Astrocyte of the cerebellum (primary cell): ENCODE data around the gene SBNO2.

Source experiments
- DNase-seq: peaks from one replicate; pipeline ENCODE4 v3.0.0-alpha.2; 2011; ENCODE audit warnings: low read depth
- H3K4me3 ChIP-seq: 2 replicates; pipeline ENCODE4 v1.5.1; 2011; ENCODE audit warnings: mild to moderate bottlenecking, low read depth, low read length, moderate library complexity
- in situ Hi-C: cut with HindIII; loops from 2 replicates; pipeline ENCODE4 v1.10.0; 2017; ENCODE audit warnings: low sequenced_read_pairs
- TF ChIP-seq, protein P1 (sequence below): IDR thresholded peaks from 2 replicates; pipeline ENCODE4 v1.5.1; 2012; ENCODE audit warnings: low read length, low read depth, moderate library complexity, mild to moderate bottlenecking; ENCODE audit errors: missing control alignments

Gene SBNO2, protein sequence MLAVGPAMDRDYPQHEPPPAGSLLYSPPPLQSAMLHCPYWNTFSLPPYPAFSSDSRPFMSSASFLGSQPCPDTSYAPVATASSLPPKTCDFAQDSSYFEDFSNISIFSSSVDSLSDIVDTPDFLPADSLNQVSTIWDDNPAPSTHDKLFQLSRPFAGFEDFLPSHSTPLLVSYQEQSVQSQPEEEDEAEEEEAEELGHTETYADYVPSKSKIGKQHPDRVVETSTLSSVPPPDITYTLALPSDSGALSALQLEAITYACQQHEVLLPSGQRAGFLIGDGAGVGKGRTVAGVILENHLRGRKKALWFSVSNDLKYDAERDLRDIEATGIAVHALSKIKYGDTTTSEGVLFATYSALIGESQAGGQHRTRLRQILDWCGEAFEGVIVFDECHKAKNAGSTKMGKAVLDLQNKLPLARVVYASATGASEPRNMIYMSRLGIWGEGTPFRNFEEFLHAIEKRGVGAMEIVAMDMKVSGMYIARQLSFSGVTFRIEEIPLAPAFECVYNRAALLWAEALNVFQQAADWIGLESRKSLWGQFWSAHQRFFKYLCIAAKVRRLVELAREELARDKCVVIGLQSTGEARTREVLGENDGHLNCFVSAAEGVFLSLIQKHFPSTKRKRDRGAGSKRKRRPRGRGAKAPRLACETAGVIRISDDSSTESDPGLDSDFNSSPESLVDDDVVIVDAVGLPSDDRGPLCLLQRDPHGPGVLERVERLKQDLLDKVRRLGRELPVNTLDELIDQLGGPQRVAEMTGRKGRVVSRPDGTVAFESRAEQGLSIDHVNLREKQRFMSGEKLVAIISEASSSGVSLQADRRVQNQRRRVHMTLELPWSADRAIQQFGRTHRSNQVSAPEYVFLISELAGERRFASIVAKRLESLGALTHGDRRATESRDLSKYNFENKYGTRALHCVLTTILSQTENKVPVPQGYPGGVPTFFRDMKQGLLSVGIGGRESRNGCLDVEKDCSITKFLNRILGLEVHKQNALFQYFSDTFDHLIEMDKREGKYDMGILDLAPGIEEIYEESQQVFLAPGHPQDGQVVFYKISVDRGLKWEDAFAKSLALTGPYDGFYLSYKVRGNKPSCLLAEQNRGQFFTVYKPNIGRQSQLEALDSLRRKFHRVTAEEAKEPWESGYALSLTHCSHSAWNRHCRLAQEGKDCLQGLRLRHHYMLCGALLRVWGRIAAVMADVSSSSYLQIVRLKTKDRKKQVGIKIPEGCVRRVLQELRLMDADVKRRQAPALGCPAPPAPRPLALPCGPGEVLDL (N-terminal part only)

DNA sequence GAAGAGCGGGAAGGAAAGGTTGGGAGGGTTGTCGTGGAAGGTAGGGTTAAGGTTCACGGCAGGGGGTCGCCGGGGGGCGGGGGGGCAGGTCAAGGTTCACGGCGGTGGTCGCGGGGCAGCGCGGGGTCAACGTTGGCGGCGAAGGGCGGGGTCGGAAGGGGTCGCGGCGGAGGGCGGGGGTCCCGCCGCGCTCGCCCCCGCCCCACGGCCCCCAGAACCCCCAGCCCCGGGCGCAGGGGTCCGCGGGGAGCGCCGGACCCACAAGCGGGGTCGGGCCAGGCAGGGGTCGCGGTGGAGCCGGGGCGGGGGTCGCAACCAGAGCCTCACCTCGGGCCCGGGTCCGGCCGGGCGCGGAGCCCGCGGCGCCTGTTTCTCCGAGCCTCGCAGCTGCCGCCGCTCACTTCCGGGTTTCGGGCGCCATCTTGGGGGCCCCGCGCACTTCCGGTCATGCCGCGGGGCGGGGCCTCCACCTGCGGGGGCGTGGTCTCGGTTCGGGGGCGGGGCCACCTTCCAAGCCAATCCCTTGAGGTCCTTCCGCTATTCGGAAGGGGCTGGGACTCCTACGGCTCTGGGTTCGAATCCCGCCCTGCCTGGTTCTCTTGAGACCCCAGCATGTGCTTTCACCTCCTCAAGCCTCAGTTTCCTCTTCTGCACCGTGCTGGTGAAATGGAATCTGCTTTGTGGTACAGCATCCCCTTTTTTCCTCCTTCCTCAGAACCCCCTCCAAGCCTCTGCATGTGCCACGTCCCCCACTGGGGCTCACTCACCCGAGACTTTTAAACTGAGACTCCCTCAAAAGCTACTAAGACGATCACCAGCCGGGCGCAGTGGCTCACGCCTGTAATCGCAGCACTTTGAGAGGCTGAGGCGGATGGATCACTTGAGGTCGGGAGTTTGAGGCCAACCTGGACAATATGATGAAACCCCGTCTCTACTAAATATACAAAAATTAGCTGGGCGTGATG is at the start of gene SBNO2:
Gene SBNO2, minus strand, starts transcription at position 424 of the 965 bp plus-strand sequence. CDS start 19,992 bp downstream, outside the sequence.
- H3K4me3 ChIP-seq, result peak within 1 kb of the TSS; percentile 80
- TF ChIP-seq, protein P1, sequence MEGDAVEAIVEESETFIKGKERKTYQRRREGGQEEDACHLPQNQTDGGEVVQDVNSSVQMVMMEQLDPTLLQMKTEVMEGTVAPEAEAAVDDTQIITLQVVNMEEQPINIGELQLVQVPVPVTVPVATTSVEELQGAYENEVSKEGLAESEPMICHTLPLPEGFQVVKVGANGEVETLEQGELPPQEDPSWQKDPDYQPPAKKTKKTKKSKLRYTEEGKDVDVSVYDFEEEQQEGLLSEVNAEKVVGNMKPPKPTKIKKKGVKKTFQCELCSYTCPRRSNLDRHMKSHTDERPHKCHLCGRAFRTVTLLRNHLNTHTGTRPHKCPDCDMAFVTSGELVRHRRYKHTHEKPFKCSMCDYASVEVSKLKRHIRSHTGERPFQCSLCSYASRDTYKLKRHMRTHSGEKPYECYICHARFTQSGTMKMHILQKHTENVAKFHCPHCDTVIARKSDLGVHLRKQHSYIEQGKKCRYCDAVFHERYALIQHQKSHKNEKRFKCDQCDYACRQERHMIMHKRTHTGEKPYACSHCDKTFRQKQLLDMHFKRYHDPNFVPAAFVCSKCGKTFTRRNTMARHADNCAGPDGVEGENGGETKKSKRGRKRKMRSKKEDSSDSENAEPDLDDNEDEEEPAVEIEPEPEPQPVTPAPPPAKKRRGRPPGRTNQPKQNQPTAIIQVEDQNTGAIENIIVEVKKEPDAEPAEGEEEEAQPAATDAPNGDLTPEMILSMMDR, result no peak
- in situ Hi-C loops, result no loop called here
- peak; percentile 67 for DNase-seq

DNA sequence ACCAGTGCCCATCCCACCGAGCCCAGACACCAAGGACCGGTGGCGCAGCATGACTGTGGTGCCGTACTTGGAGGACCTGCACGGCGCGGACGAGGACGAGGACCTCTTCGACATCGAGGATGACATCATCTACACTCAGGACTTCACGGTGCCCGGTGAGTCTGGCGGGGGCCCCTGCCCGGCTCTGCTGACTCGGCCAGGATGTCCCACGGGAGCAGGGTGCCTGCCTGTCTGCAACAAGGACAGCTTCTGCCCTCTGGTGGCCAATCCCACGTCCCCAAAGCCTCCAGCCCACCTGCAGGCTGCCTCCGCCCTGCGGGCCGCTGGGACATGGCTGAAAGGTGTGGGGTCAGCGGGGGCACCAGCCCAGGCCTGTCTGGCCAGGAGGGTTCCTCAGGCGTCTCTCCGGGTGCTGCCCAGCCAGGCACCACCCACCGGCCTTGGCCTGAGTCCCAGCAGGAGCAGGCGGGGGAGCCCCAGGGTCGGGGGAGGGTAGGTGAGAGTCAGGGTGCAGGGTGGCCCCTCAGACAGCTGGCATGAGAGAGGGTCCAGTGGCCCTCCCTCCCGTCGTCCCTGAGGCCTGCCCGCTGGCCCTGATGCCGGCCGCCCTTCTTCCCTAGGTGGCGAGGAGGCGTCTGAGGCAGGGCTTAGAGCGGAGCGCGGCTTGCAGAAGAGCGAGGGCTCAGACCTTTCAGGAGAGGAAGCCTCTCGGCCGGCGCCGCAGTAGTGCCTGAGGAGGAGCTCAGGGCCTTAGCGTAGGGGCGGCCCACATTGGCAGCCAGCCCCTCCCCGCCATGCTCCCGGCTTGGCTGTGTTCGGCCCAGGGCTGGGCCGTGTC is 49.2 kb upstream of the SBNO2 start:
- in situ Hi-C loops, result no loop called here
- no peak overlapping the region for H3K4me3 ChIP-seq
- DNase-seq, result no peak
- TF ChIP-seq, protein P1, result peak; percentile 43

DNA sequence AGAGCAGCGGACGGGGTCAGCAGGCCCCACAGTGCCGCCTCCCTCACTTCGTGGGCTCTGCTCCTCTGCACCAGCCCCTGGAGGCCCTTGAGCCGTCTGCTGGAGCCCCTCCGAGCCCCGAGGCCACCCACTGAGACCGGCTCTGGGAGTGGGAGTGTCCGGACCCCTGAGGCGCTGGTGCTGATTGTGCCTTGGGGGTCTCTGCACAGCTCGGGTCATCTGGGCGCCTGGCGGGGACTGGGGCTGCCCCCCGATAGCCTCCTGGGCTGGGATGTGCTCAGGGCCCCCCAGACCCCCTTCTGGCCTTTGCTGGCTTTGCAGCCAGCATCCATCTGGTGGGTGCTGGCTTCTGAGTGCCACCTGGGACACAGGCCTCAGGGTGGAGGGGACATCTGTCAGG is 48.3 kb upstream of the SBNO2 start:
- no peak for DNase-seq
- in situ Hi-C loops, result no loop called here
- no peak overlapping the region for H3K4me3 ChIP-seq
- TF ChIP-seq, protein P1, result no peak

DNA sequence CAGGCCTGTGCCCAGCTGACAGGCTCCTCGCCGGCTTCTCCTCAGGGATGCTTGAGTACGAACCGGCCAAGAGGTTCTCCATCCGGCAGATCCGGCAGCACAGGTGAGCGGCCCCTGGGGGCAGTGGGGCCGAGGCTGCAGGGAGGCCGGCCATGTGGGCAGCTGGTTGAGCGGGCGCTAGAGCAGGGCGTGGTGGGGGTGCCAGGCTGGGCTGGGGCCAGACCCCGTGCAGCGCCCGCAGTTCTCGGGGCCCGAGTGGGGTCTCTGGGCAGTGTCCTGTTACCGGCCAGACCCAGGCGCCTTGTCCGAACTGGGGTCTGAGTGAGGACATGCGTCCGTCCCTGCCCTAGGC is 47.8 kb upstream of the SBNO2 start:
- DNase-seq, result no peak
- TF ChIP-seq, protein P1, result no peak
- in situ Hi-C loops, result no loop called here
- no peak overlapping the region for H3K4me3 ChIP-seq

DNA sequence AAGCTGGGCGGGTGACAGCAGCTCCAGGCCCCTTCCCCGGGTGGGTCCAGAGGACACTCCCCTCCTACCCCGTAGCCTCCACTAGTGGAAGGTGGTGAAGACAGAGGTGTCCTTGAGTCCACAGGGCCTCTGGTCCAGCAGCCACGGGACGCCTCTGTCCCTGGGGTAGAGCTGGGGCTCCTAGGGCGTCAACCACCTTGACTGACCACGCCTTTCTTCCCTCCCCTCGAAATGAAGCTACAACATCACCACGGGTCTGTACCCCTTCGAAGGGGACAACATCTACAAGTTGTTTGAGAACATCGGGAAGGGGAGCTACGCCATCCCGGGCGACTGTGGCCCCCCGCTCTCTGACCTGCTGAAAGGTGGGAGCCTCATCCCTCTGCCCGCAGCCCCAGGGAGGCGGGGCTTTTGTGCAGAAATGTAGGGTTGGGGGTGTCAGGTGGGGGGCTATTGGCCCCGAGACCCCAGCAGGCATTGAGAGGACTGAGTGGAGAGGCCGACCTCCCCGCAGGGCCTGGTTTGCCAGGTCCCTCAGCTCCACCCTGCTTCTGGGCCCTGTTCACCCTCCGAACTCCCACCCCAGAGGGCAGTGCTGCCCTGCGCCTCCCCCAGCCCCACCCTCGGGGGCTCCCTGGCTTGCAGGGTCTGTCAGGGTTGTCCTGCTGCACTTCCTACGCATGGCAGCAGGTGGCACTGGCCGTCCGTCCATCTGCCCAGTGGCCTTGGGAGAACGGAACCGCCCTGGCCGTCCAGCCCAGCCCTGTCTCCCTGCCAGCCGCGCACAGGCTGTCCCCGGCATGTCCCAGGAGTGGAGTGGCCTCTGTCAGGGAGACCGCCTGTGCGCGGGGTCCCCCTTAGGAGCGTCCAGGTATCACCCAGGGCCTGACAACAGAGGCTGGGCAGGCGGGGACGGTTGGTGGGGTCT is 47.2 kb upstream of the SBNO2 start:
- no peak overlapping the region for H3K4me3 ChIP-seq
- DNase-seq, result no peak
- in situ Hi-C loops, result no loop called here
- TF ChIP-seq, protein P1, result peak; percentile 77
